ENCODE results near the gene F7. TPM values are rescaled to one million over a fixed set of nuclear protein-coding genes. Genes with fewer than 3 reads are reported as not detected.

F7 gene
- total RNA-seq, 4 donors from 2014 or later, result 0.69 TPM; not detected in 3

DNA sequence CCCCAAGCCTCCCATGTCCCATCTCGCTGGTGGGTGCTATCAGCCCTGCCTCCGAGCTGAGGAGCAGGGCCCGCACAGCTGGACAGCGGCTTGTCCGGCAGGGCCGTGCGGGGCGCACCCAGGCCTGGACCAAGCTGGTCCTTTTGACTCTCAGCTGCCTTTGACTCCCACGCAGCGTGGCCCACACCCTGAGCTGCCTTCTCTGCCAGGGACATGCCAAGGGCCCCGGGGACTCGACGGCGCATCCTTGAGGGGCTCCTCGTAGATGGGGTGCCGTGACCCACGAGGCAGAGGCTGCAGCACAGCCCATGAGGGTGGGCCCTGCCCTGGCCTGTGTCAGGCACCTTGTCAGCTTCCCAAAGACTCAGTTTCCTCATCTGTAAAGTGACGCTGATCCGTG, 38.8 kb upstream of the F7 start:
- Histone ChIP-seq H3K36me3 (no peaks in the 10 kb centered on the region), H3K4me3 (no peak overlapping the region), H3K27me3 (no peaks in the 10 kb centered on the region), H3K4me1 (no peaks in the 10 kb centered on the region), H3K27ac (no peak overlapping the region), H3K9me3 (no peaks in the 10 kb centered on the region)
- intact Hi-C loops (cut with DNase I; ENCODE audit: low total_unique reads), result no loop called here
- TF ChIP-seq, protein P1, sequence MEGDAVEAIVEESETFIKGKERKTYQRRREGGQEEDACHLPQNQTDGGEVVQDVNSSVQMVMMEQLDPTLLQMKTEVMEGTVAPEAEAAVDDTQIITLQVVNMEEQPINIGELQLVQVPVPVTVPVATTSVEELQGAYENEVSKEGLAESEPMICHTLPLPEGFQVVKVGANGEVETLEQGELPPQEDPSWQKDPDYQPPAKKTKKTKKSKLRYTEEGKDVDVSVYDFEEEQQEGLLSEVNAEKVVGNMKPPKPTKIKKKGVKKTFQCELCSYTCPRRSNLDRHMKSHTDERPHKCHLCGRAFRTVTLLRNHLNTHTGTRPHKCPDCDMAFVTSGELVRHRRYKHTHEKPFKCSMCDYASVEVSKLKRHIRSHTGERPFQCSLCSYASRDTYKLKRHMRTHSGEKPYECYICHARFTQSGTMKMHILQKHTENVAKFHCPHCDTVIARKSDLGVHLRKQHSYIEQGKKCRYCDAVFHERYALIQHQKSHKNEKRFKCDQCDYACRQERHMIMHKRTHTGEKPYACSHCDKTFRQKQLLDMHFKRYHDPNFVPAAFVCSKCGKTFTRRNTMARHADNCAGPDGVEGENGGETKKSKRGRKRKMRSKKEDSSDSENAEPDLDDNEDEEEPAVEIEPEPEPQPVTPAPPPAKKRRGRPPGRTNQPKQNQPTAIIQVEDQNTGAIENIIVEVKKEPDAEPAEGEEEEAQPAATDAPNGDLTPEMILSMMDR (IDR thresholded peaks at IDR 0.05), result no peak
- no peak for TF ChIP-seq POLR2A (IDR thresholded peaks at IDR 0.05)
- no peak for DNase-seq

DNA sequence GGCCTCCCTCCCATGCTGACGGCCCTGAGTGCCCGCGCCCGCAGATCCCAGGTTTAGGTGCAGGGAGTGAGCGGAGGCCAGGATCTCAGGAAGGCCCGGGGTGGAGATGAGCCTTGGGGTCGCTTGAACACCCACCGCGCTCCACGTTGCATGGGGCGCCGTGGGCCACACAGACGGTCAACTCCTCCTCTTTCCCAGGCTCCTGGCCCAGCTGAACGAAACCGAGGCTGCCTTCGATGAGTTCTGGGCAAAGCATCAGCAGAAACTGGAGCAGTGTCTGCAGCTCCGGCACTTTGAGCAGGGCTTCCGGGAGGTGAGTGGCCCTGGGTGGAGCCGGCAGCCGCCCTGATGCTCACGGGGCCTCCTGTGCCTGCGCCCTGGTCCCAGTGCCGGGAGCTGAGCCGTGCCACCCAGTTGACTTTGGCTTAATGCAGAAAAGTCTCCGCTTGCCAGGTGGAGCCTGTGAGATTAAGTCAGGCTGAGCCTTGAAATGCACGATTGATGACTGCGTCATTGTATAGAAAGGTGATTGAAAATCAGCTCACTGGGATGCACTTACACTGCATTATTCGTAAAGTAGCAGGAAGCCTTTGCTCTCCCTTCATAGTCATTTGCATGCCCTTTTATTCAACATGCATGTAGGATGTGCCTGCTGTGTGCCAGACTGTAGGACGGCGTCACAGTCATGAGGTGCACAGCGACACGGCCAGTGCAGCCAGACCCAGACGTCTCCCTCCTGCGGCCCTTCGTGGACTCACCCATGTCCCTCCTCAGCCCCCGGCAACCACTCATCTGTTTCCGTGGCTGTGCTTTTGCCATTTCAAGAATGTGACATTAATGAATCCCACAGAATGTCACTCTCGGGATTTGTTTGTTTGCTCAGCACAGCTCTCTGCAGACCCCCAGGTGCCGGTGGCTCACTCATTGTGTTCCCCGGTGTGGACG, 35.5 kb upstream of the F7 start:
- Histone ChIP-seq H3K4me1 (no peaks in the 10 kb centered on the region), H3K27me3 (no peaks in the 10 kb centered on the region), H3K9me3 (no peaks in the 10 kb centered on the region), H3K27ac (no peak overlapping the region), H3K4me3 (no peak overlapping the region), H3K36me3 (no peaks in the 10 kb centered on the region)
- intact Hi-C loops (cut with DNase I; ENCODE audit: low total_unique reads), result no loop called here
- no peak for TF ChIP-seq POLR2A (IDR thresholded peaks at IDR 0.05)
- TF ChIP-seq, protein P1 (IDR thresholded peaks at IDR 0.05), result no peak
- no peak for DNase-seq

DNA sequence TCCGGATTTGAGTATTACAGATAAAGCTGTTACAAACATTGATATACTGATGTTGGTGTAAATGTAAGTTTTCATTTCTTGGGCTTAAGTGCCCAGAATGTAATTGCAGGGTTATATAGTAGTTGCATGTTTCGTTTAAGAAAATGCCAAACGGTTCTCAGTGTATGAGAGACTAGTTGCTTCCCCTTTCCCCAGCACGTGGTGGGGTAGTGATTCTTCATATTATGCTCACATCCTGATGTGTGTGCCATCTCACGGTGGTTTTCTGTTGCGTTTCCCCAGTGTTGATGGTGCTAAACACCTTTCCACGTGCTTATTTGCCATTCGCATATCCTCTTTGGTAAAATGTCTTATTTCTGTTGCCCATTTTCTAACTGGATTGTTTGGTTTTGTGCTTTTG, 34.7 kb upstream of the F7 start:
- Histone ChIP-seq H3K4me3 (no peak overlapping the region), H3K36me3 (no peaks in the 10 kb centered on the region), H3K27me3 (no peaks in the 10 kb centered on the region), H3K9me3 (no peaks in the 10 kb centered on the region), H3K27ac (no peak overlapping the region), H3K4me1 (no peaks in the 10 kb centered on the region)
- no peak for TF ChIP-seq POLR2A (IDR thresholded peaks at IDR 0.05)
- TF ChIP-seq, protein P1 (IDR thresholded peaks at IDR 0.05), result no peak
- intact Hi-C loops (cut with DNase I; ENCODE audit: low total_unique reads), result no loop called here
- no peak for DNase-seq

DNA sequence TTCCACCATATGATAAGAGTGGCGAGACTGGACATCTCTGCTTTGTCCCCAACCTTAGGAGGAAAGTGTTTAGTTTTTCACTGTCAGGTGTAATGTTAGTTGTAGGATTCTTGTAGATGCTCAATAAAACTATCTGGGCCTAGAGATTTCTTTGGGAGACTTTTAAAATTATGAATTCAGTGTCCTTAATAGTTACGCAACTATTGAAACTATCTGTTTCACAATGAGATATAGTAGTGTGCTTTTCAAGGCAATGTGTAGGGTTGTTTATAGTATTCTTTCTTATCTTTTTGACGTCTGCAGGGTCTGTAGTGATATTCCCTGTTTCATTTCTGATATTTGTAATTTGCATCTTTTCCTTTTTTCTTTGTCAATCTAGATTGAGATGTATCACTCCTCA, 33.2 kb upstream of the F7 start:
- Histone ChIP-seq H3K27me3 (no peaks in the 10 kb centered on the region), H3K4me1 (no peaks in the 10 kb centered on the region), H3K27ac (no peak overlapping the region), H3K4me3 (no peak overlapping the region), H3K9me3 (no peaks in the 10 kb centered on the region), H3K36me3 (no peaks in the 10 kb centered on the region)
- no peak for DNase-seq
- intact Hi-C loops (cut with DNase I; ENCODE audit: low total_unique reads), result no loop called here
- TF ChIP-seq POLR2A (IDR thresholded peaks at IDR 0.05), result no peak
- TF ChIP-seq, protein P1 (IDR thresholded peaks at IDR 0.05), result no peak

DNA sequence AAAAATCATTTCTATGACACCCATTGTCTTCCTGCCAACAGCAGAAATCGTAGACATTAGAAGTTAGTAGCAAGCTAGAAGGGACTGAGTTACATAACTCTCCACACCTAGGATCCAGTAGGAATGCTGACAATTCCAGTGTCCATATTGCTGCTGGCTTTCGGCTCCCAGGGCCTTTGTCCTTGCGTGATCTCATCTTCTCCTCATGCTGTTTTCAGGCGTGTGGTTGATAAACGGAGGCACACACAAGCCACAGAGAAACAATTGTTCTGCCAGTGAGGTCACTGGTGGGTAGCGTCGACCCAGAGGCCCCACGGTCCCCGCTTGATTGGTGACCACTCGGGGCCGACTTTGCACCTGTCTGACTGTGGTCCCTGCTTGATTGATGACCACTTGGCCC, 31.6 kb upstream of the F7 start:
- no peaks in the 10 kb centered on the region for H3K4me1 ChIP-seq
- no peaks in the 10 kb centered on the region for H3K36me3 ChIP-seq
- H3K27ac ChIP-seq, result no peak overlapping the region
- H3K27me3 ChIP-seq, result no peaks in the 10 kb centered on the region
- no peak for DNase-seq
- no peaks in the 10 kb centered on the region for H3K9me3 ChIP-seq
- intact Hi-C loops (cut with DNase I; ENCODE audit: low total_unique reads), result no loop called here
- TF ChIP-seq POLR2A (IDR thresholded peaks at IDR 0.05), result no peak
- TF ChIP-seq, protein P1 (IDR thresholded peaks at IDR 0.05), result no peak
- H3K4me3 ChIP-seq, result no peak overlapping the region
